G401.6 (cell line): ENCODE measurements around the gene NRP2.

Experiments
- FAIRE-seq: peaks from 2 replicates; lab custom pipeline; 2012; peaks lifted over from hg19 to GRCh38; lab: Jason Lieb, UNC

Gene NRP2

GRCh38 chr2:205708231-205708631 lies 25.9 kb downstream of the NRP2 start:
- FAIRE-seq: no peak

GRCh38 chr2:205709319-205709718 lies 27.0 kb downstream of the NRP2 start:
- FAIRE-seq: no peak

DNA sequence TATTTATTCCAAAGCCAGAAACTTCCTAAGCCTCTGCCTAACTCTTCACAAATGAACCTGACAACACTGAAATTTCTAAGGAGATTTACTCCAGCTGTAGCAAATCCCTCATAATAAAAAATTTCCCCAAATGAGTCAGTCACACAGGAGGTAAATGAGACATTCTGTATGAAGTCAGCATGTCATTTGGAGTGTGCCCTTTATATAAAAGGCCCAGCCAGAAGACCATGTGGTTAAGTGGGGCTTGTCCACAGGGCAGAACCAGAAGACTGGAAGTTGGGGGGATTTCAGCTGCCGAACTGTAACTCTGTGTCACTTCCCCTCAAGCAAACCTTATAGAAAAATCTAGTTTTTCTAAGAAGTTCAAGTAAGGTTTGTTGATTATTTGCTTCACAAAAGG lies 30.2 kb downstream of the NRP2 start:
- no peak for FAIRE-seq

DNA sequence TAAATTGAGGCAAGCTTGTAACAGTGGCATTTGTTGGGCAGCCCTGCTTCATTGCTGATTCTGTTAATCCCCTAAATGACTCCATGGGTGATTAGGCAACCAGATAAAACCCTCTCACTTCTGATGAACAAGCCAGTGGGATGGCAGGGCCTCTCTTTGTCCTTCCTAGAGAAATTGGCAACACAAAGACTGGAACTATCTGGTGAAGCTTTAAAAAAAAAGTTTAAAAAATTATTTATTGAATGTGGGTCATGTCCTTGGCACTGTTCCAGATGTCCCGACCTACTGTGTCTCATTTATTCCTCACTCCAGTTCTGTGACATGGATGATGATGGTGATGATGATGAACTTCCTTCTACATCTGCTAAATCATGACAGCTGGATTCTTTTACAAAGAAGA lies 30.8 kb downstream of the NRP2 start:
- no peak for FAIRE-seq

DNA sequence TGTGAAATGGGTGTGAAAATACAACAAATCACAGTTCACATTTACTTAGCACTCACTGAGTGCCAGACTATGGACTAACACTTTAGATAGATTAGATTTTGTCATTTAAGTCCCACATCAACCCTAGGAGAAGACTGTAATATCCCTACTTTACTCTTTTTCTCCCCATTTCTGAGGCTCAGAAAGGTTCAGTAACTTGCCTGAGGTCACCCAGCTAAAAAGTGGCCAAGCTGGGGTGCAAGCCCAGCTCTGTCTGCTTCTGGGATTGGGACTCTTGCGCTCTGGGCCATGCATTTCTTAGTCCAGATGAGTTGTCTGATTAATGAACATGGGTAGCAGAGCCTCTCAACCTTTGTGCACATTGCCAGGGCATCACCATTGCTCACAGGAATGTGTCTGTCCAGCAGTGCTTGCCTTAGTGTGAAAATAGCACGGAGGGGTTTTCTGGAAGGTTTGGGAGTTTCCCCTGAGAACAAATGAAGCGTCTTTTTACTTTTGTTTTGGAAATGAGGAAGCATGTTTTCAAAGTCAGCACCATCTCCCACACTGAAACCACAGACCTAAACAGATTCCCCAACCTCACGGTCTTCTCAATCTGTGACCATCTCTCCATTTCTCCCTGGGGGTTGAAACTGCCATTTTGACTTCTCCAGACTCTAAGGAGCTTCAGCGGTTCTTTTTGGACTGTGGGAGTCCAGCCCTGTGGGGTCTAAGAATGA lies 31.9 kb downstream of the NRP2 start:
- no peak for FAIRE-seq

- no peak for FAIRE-seq
Observed at GRCh38 chr2:205714789-205715720, 32.8 kb downstream of the NRP2 start.

- FAIRE-seq: no peak
Observed at GRCh38 chr2:205715831-205716525, 33.7 kb downstream of the NRP2 start.

- FAIRE-seq: no peak
Observed at GRCh38 chr2:205717175-205717846, 35.0 kb downstream of the NRP2 start.

DNA sequence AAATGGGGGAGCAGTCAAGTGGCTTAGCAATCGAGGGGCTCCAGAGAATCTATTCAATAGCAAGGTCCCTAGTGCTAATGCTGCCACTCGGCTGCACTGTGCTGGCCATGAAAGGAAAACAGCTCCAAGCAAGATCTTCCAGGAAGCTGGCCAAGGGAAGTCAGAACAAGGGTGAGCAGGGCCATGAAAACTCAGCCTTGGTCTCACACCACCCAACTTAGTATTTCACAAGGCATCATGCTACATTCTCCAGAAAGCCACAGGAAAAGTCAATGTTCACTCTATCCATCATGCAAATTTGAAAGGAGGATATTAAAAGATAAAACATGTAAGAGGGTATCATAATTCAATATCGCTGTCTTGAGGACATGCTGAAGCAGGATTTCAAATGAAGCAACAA lies 35.7 kb downstream of the NRP2 start:
- FAIRE-seq: no peak

DNA sequence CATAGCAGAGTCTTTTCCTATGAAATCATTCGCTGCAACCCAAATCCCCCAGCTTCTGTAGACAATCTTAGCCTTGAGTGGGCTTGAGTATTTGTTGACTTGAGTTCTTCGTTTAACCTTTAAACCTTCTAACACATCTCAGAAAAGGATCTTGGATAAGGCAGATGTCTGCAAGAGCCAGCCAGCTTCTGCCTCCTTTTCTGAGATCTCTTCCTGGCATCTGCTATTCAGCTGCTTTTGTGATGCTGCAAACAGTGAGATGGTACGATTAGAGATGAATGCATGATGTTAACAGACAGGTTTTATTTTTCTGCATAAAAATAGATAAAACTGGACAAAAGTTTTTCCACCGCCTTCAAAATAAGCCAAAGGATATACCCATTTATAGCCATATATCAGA lies 37.5 kb downstream of the NRP2 start:
- FAIRE-seq: no peak

DNA sequence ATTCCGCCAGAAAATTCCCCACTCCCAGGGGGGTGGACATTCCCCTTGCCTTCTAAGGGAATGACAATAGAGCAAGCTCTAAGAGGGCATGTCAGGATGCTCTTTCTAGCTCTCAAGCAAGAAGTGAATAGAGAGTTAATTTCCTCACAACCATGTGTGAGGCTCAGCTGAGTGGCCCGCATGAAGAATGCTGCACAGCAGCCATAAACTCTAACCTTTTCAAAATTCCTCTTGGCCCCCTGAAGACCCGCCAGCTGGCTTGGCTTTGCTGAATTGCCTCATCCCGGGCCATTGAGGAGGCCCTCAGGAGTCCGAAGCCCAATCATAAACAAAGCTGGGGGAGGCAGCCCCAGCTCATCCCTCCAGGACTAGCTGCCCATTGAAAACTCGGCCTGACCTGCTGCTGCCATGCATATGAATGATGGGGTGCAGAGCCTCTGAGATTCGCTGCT lies 38.2 kb downstream of the NRP2 start:
- FAIRE-seq: no peak

DNA sequence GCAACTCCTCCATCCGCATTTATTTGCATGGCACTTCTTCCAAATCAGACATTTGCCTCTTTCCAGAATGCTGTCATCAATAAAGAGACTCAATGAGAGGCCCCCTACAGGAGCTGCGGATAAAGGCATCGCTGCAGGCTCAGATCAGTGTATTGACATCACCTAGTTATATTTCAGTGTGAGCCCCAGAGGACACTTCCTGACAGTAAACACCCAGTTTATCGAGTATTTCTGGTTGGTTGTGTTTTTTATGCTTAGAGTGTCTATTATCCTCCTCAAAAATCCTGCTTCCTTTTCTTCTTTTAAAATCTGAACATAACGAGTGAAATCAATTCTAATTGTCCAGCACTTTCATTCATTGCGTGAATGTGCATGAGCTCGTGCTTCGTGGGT lies 38.8 kb downstream of the NRP2 start:
- no peak for FAIRE-seq

- no peak for FAIRE-seq
Observed at GRCh38 chr2:205722283-205722918, 40.1 kb downstream of the NRP2 start.

- FAIRE-seq: no peak
Observed at GRCh38 chr2:205723179-205723578, 40.9 kb downstream of the NRP2 start.

DNA sequence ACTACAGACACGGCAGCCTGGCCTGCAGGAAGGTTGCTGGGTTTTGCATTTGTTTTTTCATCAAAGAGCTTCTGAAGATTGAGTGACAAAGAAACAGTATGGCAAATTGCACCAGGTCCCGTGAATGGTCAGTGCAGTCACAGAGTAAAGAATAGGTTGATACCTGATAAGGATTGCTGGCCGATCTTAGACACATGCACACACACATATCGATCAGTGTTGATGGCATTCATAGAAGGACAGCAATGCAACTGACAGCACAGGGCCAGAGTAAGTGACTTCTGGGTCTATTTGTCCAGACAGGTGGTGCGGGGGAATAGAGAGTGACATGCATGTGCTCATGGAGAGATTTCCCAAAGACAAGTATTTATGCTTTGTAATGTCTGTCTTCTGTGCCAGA lies 42.8 kb downstream of the NRP2 start:
- no peak for FAIRE-seq

DNA sequence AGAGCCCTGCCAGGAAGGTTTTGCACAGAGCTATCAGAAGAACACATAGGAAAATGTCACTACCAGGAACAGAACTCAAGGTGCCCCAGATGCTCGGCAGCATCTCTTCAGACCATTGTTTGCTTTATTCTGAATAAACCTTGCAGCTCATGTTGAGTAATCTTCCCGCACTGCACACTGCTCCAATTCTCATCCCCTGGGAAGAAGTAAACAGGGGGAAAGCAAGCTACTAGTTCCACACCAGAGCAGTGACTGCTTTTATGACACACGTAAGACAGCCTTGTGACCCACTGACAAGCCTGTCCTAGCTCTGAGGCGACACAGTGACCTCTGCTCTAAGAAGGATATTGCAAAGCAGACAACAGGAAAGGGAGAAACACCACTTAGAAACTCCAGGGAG lies 44.2 kb downstream of the NRP2 start:
- FAIRE-seq: no peak

GRCh38 chr2:205727174-205727573 lies 44.9 kb downstream of the NRP2 start:
- FAIRE-seq: no peak

DNA sequence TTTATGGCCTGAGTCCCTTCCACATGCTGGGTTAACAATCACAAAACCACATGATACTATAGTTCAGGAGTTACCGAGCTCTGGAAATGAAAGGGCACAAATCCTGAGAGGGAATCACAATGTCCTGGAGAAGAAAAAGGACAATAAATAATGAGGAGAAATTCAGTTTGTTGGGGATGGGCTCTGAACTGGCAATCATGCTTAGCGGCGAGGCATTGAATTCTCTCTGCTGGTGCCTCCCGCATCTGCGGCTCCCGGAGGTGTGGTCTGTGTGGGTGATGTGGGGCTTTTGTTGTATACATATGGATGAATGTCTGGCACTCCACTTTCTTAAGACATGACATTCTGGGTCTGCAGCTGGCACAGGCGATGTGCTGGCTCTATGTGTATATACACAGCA lies 46.1 kb downstream of the NRP2 start:
- FAIRE-seq: no peak

GRCh38 chr2:205730191-205730590 lies 47.9 kb downstream of the NRP2 start:
- FAIRE-seq: no peak

- FAIRE-seq: no peak
Observed at GRCh38 chr2:205730701-205731582, 48.6 kb downstream of the NRP2 start.

GRCh38 chr2:205731583-205731981 lies 49.3 kb downstream of the NRP2 start:
- no peak for FAIRE-seq
